Lung (tissue), 12 donors: Measurements from ENCODE around the gene CISD3. TPM values are rescaled to one million over a fixed set of nuclear protein-coding genes. Genes with fewer than 3 reads are reported as not detected.
A peak's percentile ranks its signal among the peaks of the same experiment; 100 is the strongest.

ENCODE experiments used
- ATAC-seq: fragments of 200-7000 bp; cut with Tn5 transposase; one replicate; pipeline ENCODE4 v1.9.1; 2020; ENCODE audit warnings: moderate number of reproducible peaks; ENCODE audit not compliant: insufficient read depth, low FRiP score
- DNase-seq, 3 donors: peaks; one replicate each; pipeline ENCODE4 v3.0.0-alpha.2; 2013 to 2017
- H3K27ac ChIP-seq, 2 donors: one replicate each; pipeline ENCODE4 v1.5.1; 2013; ENCODE audit warnings: mild to moderate bottlenecking in 2 of 2, moderate library complexity in 2 of 2, control low read depth in 1 of 2, inconsistent platforms in 1 of 2, low read depth in 1 of 2, low read length in 1 of 2
- H3K27me3 ChIP-seq, 3 donors: one replicate each; pipeline ENCODE4 v1.5.1; 2013; ENCODE audit warnings: low read length in 2 of 3; ENCODE audit not compliant: control insufficient read depth in 3 of 3, insufficient read depth in 3 of 3
- H3K36me3 ChIP-seq, 4 donors: one replicate each; pipeline ENCODE4 v1.5.1; 2013; ENCODE audit warnings: low read length in 4 of 4, mild to moderate bottlenecking in 1 of 4, moderate library complexity in 1 of 4; ENCODE audit not compliant: control insufficient read depth in 4 of 4, insufficient read depth in 4 of 4
- H3K4me1 ChIP-seq, 5 donors: one replicate each; pipeline ENCODE4 v1.5.1; 2013; ENCODE audit warnings: low read length in 5 of 5, mild to moderate bottlenecking in 2 of 5, moderate library complexity in 1 of 5; ENCODE audit not compliant: control insufficient read depth in 5 of 5, insufficient read depth in 5 of 5
- H3K4me3 ChIP-seq: one replicate; pipeline ENCODE4 v1.5.1; 2013; ENCODE audit warnings: mild to moderate bottlenecking, control low read depth, moderate library complexity
- H3K9ac ChIP-seq, 2 donors: one replicate each; pipeline ENCODE4 v1.5.1; 2013; ENCODE audit warnings: low read length in 2 of 2, control low read depth in 1 of 2; ENCODE audit not compliant: insufficient read depth in 1 of 2
- H3K9me3 ChIP-seq, 4 donors: one replicate each; pipeline ENCODE4 v1.5.1; 2013; ENCODE audit warnings: low read length in 3 of 4, mild to moderate bottlenecking in 1 of 4, moderate library complexity in 1 of 4; ENCODE audit not compliant: control insufficient read depth in 4 of 4, insufficient read depth in 3 of 4
- WGBS, 2 donors: extraction: QIAGEN DNeasy Blood & Tissue Kit; methylation state at CpG; one replicate each; pipeline ENCODE4 v1.1.7; 2013; 5-methylcytosine and 5-hydroxymethylcytosine counted together
- polyA plus RNA-seq, 2 donors: library from polyadenylated mRNA; stranded (reverse); fragments of 200-250 nt; gene quantifications; one replicate each; pipeline ENCODE4 v1.2.1, GENCODE V29; 2013
- total RNA-seq, 2 donors: library from RNA; depleted of rRNA in 1 of 2; stranded (reverse); fragments of >200 nt in 1 of 2; gene quantifications; one replicate each; pipeline ENCODE4 v1.2.1, GENCODE V29; 2014 to 2021
- TF ChIP-seq, protein P1 (sequence below): IDR thresholded peaks from 2 replicates; pipeline ENCODE4 v1.5.1; 2012; ENCODE audit warnings: mild to moderate bottlenecking; ENCODE audit errors: control extremely low read depth, extremely low read depth
- donor health status: control.
- donor health status: control.
- donor health status: Bipolar disorder and iron deficiency.
- donor health status: healthy.
- donor health status: DM: yes; HTN: yes; CAD: no.

CISD3 gene
- total and polyA plus RNA-seq, 4 donors = 2.4 to 49.7 (median 38.0) TPM

DNA sequence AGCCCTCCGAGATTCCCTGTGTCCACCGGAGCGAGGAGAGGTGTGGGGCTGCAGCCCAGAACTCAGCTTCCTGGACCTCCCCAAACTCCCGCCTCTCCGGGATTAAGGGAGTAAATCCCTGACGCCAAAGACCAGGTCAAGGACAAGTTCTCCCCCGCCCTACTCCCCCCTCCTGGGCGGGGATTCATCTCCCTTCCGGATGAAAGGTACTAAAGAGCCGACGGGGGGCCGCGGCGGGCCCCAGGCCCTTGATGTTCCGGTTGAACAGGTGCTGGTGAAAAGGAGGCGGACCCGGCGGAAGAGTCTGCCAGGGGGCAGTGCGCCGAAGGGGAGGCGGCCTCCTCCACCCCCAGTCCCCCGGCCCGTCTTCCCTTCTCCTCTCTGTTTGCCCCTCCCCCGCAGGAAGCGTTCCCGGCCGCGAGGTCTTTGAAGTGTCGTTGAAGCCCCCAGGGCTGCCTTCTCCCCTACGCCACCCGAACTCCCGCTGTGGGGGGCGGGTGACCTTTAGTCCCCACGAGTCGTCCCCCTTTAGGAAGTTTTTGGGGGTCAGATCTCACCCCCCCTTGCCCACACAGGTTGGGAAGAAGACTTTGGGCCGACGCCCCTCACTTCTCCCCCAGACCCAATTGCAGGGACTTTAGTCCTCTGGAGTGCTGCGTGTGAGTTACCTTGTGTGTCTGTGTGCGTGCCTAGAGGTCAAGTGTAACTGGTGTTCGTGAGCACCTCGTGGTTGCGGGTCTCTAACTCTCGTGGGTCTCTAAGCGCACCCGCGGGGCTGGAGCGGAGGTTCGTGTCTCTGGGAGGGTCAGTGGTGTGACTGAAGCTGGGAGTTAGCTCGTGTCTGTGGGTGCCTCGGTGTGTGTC is 26.2 kb upstream of the CISD3 start:
- H3K27me3 ChIP-seq = no peaks in the 10 kb centered on the region
- peak overlapping the region; percentile 56 to 77 for H3K9ac ChIP-seq
- H3K36me3 ChIP-seq = peaks cover 0 to 10% (median 0%) of the 10 kb centered on the region in 4 donors
- TF ChIP-seq, protein P1, sequence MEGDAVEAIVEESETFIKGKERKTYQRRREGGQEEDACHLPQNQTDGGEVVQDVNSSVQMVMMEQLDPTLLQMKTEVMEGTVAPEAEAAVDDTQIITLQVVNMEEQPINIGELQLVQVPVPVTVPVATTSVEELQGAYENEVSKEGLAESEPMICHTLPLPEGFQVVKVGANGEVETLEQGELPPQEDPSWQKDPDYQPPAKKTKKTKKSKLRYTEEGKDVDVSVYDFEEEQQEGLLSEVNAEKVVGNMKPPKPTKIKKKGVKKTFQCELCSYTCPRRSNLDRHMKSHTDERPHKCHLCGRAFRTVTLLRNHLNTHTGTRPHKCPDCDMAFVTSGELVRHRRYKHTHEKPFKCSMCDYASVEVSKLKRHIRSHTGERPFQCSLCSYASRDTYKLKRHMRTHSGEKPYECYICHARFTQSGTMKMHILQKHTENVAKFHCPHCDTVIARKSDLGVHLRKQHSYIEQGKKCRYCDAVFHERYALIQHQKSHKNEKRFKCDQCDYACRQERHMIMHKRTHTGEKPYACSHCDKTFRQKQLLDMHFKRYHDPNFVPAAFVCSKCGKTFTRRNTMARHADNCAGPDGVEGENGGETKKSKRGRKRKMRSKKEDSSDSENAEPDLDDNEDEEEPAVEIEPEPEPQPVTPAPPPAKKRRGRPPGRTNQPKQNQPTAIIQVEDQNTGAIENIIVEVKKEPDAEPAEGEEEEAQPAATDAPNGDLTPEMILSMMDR = no peak
- H3K27ac ChIP-seq = peak overlapping the region; percentile 95 to 97
- 0 to 1% methylated on average over 49 to 50 of the region's 50 CpGs for WGBS, 2 donors
- ATAC-seq = peak; percentile 38
- peaks cover 0 to 2% (median 0%) of the 10 kb centered on the region in 4 donors for H3K9me3 ChIP-seq
- DNase-seq = peak; percentile 82 to 89 (median 89)
- peaks cover 3 to 50% (median 15%) of the 10 kb centered on the region in 5 donors for H3K4me1 ChIP-seq
- H3K4me3 ChIP-seq = peak overlapping the region; percentile 70

DNA sequence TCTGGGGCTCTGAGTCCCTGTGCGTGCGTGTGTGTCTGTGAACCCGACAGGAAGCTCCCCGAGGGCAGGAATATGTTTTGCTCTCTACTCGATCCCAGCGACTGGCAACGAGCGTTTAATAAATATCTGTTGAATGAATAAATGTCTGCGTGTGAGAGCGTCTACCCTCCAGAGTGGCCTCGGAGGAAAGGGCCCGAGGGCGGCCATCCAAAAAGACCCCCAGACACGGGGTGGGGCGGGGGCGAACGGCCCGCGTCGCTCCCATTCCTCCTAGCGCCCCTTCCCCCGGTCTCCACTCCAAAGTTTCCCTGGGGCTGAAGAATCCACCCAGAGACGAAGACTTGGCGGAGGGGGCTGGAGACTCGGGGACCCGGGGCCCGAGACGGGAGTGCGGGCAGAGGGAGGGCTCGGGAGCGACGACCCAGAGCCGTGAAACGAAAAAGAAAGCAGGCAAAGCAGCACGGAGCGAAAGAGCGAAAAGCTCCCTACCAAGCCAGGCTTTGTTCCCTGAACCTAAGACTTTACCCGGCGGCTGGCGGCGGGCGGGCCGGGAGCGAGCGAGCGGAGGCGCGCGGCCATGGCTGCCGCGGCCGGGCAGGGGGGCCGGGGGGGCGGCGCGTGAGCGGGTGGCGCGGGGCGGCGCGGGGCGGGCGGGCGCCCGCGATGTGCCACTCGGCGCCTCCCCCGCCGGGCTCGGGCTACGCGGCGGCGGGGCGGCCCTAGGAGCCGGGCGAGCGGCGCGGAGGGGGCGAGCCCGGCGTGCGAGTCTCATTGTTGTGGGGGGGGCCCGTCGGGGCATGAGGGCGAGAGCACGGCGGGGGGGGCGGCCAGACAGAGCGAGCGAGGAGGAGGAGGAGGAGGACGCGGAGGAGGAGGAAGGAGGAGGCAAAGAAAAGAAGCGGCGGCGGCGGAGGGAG is 25.3 kb upstream of the CISD3 start, which contains the start of gene MLLT6:
TSS of gene MLLT6 (plus strand) at position 668 of the 917 bp plus-strand sequence. CDS start 360 bp downstream, outside the sequence.
- H3K27me3 ChIP-seq = no peaks in the 10 kb centered on the region
- ATAC-seq (peak; percentile 25), DNase-seq (peak; percentile 86 to 91 (median 87))
- TF ChIP-seq, protein P1 = no peak
- peak within 1 kb of the TSS; percentile 95 to 97 for H3K27ac ChIP-seq
- peaks cover 0 to 17% (median 3%) of the 10 kb centered on the region in 4 donors for H3K36me3 ChIP-seq
- 1% methylated on average over 64 to 92 of the region's 100 CpGs for WGBS, 2 donors
- H3K9ac ChIP-seq = peak within 1 kb of the TSS; percentile 56 to 77
- H3K9me3 ChIP-seq = no peaks in the 10 kb centered on the region
- peak within 1 kb of the TSS; percentile 70 for H3K4me3 ChIP-seq
- peaks cover 3 to 44% (median 10%) of the 10 kb centered on the region in 5 donors for H3K4me1 ChIP-seq

DNA sequence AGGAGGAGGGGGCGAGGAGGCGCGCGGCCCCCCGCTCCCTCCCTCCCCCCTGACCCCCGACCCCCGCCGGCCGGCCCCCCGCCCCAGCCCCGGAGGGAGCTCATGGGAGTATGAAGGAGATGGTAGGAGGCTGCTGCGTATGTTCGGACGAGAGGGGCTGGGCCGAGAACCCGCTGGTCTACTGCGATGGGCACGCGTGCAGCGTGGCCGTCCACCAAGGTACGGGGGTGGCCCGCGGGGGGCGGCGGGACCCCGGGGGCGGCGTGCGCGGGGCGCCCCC is 24.7 kb upstream of the CISD3 start:
- Histone ChIP-seq H3K36me3 (peaks cover 0 to 17% (median 6%) of the 10 kb centered on the region in 4 donors), H3K9ac (no peak overlapping the region), H3K9me3 (no peaks in the 10 kb centered on the region), H3K27ac (peak overlapping the region; percentile 87 to 97), H3K27me3 (no peaks in the 10 kb centered on the region), H3K4me1 (peaks cover 3 to 44% (median 10%) of the 10 kb centered on the region in 5 donors), H3K4me3 (peak overlapping the region; percentile 59)
- ATAC-seq = no peak
- no peak for DNase-seq
- TF ChIP-seq, protein P1 = no peak
- 1 to 3% methylated on average over 8 to 30 of the region's 32 CpGs for WGBS, 2 donors
